Effector memory CD8-positive, alpha-beta T cell (primary cell): ENCODE results near the gene KCNK5.

ENCODE experiments used
- ATAC-seq: fragments of 150-1000 bp; cut with Tn5 transposase; replicated peaks from 2 replicates; pipeline ENCODE4 v1.10.0; 2021; ENCODE audit warnings: mild to moderate bottlenecking, moderate library complexity
- DNase-seq, 3 experiments: peaks; one replicate each; pipeline ENCODE4 v3.0.0; 2021
- H3K27ac Mint-ChIP-seq, 2 donors: one replicate each; pipeline ENCODE4 v1.8.0; 2022; ENCODE audit warnings: mild to moderate bottlenecking in 2 of 2, mixed read lengths in 2 of 2, moderate library complexity in 2 of 2
- H3K27me3 Mint-ChIP-seq, 2 donors: one replicate each; pipeline ENCODE4 v1.8.0; 2022; ENCODE audit warnings: mixed read lengths in 2 of 2
- H3K36me3 Mint-ChIP-seq: one replicate; pipeline ENCODE4 v1.8.0; 2022; ENCODE audit warnings: mild to moderate bottlenecking, moderate library complexity, mixed read lengths; ENCODE audit not compliant: insufficient read depth
- H3K4me1 Mint-ChIP-seq, 2 donors: one replicate each; pipeline ENCODE4 v1.8.0; 2022; ENCODE audit warnings: low read depth in 2 of 2, mixed read lengths in 2 of 2
- H3K4me3 Mint-ChIP-seq, 2 donors: one replicate each; pipeline ENCODE4 v1.8.0; 2022; ENCODE audit warnings: mild to moderate bottlenecking in 2 of 2, mixed read lengths in 2 of 2, moderate library complexity in 2 of 2
- H3K9me3 Mint-ChIP-seq, 2 donors: one replicate each; pipeline ENCODE4 v1.8.0; 2022; ENCODE audit warnings: mixed read lengths in 2 of 2

Gene KCNK5

GRCh38 chr6:39218868-39219567, 10.3 kb downstream of the KCNK5 start:
- Mint-ChIP-seq H3K27me3 (no peaks in the 10 kb centered on the region), H3K9me3 (no peaks in the 10 kb centered on the region), H3K27ac (peak overlapping the region in 1 of 2 donors; percentile 59), H3K36me3 (peaks cover 5% of the 10 kb centered on the region), H3K4me3 (peak overlapping the region in 1 of 2 donors; percentile 7), H3K4me1 (peaks cover 14 to 31% of the 10 kb centered on the region in 2 donors)
- ATAC-seq = no peak
- DNase-seq = no peak

GRCh38 chr6:39217177-39217864, 12.0 kb downstream of the KCNK5 start:
- H3K27ac Mint-ChIP-seq = peak overlapping the region in 1 of 2 donors; percentile 41
- H3K36me3 Mint-ChIP-seq = peaks cover 5% of the 10 kb centered on the region
- no peaks in the 10 kb centered on the region for H3K9me3 Mint-ChIP-seq
- no peaks in the 10 kb centered on the region for H3K27me3 Mint-ChIP-seq
- H3K4me3 Mint-ChIP-seq = no peak overlapping the region
- DNase-seq = no peak
- no peak for ATAC-seq
- peaks cover 14 to 28% of the 10 kb centered on the region in 2 donors for H3K4me1 Mint-ChIP-seq

DNA sequence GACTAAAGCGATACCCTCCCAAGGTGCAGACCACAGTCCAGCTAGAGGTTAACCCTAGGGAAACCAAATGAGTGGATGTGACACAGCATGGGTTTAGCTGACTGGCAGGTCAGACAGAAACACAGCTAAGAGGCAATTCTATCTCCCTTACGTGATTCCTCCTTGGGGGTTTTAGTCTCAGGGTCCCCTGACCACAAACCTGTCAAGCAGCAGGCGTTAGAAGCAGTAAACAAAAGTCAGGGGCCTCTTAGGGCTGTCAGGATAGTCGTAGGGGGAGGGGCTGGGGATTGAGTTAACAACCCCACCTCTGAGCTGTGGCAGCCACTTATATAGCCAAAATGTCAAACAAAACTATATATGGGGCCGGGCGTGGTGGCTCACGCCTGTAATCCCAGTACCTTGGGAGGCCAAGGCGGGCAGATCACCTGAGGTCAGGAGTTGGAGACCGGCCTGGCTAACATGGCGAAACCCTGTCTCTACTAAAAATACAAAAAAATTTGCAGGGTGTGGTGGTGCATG, 13.6 kb downstream of the KCNK5 start:
- DNase-seq (no peak), ATAC-seq (peak; percentile 19)
- peaks cover 3% of the 10 kb centered on the region for H3K36me3 Mint-ChIP-seq
- no peaks in the 10 kb centered on the region for H3K27me3 Mint-ChIP-seq
- no peaks in the 10 kb centered on the region for H3K9me3 Mint-ChIP-seq
- peaks cover 14 to 23% of the 10 kb centered on the region in 2 donors for H3K4me1 Mint-ChIP-seq
- H3K27ac Mint-ChIP-seq = peak overlapping the region; percentile 8 to 57
- no peak overlapping the region for H3K4me3 Mint-ChIP-seq

DNA sequence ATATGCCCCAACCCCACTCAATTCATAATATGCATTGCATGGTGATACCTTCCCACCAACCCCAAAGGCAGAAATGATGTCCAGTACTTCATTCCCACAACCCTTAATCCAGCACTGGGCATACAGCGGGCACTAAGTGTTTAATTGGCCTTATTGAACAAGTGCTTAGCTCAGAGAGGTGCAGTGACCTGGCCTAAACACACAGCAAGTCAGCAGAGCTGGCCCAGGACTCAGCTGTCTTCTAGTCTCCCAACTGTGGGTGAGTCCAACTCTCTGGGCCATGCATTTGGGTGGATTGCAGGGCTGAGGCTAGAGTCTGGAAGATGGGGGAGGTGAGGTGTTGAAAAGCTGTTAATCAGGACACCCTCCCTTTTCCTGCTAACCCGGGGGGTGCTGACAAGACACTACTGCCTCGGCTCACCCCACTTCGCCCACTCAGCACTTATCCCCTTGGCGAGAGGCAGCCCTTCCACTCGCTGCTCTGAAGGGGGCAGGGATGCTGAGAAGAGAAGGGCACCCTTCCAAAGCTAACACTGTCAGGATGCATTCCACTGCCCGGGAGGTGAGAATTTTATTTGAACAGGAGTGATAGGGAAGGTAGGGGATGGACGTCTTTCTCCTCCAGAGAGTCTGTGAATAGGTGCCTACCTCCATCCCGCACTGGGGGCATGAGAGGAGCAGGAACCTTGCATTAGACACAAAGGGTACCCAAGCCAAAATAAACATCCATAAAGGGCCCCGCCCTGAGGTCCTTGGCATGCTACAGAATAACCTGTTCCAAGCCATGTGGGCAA, 14.2 kb downstream of the KCNK5 start:
- Mint-ChIP-seq H3K4me3 (no peak overlapping the region), H3K4me1 (peaks cover 14 to 23% of the 10 kb centered on the region in 2 donors), H3K27me3 (no peaks in the 10 kb centered on the region), H3K27ac (peak overlapping the region; percentile 8 to 57), H3K36me3 (peaks cover 3% of the 10 kb centered on the region), H3K9me3 (no peaks in the 10 kb centered on the region)
- no peak for DNase-seq
- no peak for ATAC-seq

GRCh38 chr6:39214120-39214813, 15.0 kb downstream of the KCNK5 start:
- ATAC-seq = no peak
- no peak for DNase-seq
- H3K9me3 Mint-ChIP-seq = no peaks in the 10 kb centered on the region
- H3K4me3 Mint-ChIP-seq = no peak overlapping the region
- H3K27ac Mint-ChIP-seq = no peak overlapping the region
- peaks cover 17 to 23% of the 10 kb centered on the region in 2 donors for H3K4me1 Mint-ChIP-seq
- H3K36me3 Mint-ChIP-seq = peaks cover 3% of the 10 kb centered on the region
- no peaks in the 10 kb centered on the region for H3K27me3 Mint-ChIP-seq

DNA sequence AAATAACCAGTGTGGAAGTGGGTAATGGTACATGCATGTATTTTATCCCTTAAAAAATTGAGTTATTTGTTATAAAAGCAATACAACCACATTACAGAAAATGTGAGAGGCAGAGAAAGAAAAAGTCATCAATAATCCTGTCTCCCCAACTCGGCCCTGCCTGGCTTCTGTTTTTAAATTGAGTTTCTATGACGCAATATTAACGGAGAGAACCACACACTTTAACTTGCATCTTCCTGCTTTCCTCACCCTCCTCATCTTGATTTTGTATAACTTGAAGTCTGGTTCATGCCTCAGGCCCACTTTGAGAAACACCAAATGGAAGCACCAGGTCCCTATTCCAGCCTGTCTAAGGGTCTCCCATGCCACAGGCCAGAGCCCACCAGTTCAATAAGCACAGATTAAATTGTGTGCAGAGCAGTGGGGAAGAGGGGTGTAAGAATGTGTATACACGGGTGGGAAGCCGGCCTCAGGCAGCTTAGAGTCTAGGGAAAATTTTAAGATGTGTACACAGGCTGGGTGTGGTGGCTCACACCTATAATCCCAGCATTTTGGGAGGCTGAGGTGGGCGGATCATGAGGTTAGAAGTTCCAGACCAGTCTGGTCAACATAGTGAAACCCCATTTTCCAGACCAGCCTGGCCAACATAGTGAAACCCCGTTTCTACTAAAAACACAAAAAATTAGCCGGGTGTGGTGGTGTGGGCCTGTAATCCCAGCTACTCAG, 15.9 kb downstream of the KCNK5 start:
- Mint-ChIP-seq H3K9me3 (no peaks in the 10 kb centered on the region), H3K36me3 (peaks cover 3% of the 10 kb centered on the region), H3K27me3 (no peaks in the 10 kb centered on the region), H3K27ac (no peak overlapping the region), H3K4me3 (no peak overlapping the region), H3K4me1 (peaks cover 14 to 18% of the 10 kb centered on the region in 2 donors)
- DNase-seq (no peak), ATAC-seq (no peak)

GRCh38 chr6:39211183-39211582, 18.1 kb downstream of the KCNK5 start:
- Mint-ChIP-seq H3K4me3 (no peak overlapping the region), H3K27ac (no peak overlapping the region), H3K36me3 (peaks cover 7% of the 10 kb centered on the region), H3K9me3 (no peaks in the 10 kb centered on the region), H3K4me1 (peaks cover 14 to 18% of the 10 kb centered on the region in 2 donors), H3K27me3 (no peaks in the 10 kb centered on the region)
- no peak for ATAC-seq
- no peak for DNase-seq

DNA sequence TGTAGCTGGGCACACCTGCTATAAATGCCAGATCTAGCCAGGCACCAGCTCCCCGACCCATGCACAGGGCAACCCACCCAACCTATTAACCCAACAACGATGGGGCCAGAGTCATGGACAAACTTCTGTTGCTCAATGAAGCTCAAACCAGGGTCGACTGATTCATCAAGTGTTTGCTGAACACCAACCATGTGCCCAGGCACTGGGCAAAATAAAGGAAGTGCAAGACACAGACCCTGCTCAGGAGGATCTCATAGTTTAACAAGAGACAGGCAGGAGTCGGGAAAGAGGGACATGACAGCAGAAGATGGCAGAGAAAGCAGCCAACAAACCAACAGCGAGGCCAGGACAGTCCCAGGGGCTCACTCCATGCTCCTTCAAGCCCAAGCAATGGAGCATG, 18.8 kb downstream of the KCNK5 start:
- peaks cover 10 to 12% of the 10 kb centered on the region in 2 donors for H3K4me1 Mint-ChIP-seq
- no peaks in the 10 kb centered on the region for H3K9me3 Mint-ChIP-seq
- no peak overlapping the region for H3K4me3 Mint-ChIP-seq
- H3K27ac Mint-ChIP-seq = no peak overlapping the region
- no peak for ATAC-seq
- no peaks in the 10 kb centered on the region for H3K27me3 Mint-ChIP-seq
- H3K36me3 Mint-ChIP-seq = peaks cover 5% of the 10 kb centered on the region
- DNase-seq = no peak

- ATAC-seq = no peak
- no peak overlapping the region for H3K27ac Mint-ChIP-seq
- peaks cover 4 to 7% of the 10 kb centered on the region in 2 donors for H3K4me1 Mint-ChIP-seq
- H3K9me3 Mint-ChIP-seq = no peaks in the 10 kb centered on the region
- H3K36me3 Mint-ChIP-seq = peaks cover 5% of the 10 kb centered on the region
- H3K4me3 Mint-ChIP-seq = no peak overlapping the region
- H3K27me3 Mint-ChIP-seq = no peaks in the 10 kb centered on the region
- DNase-seq = no peak
Observed at GRCh38 chr6:39209911-39210310, 19.4 kb downstream of the KCNK5 start.

DNA sequence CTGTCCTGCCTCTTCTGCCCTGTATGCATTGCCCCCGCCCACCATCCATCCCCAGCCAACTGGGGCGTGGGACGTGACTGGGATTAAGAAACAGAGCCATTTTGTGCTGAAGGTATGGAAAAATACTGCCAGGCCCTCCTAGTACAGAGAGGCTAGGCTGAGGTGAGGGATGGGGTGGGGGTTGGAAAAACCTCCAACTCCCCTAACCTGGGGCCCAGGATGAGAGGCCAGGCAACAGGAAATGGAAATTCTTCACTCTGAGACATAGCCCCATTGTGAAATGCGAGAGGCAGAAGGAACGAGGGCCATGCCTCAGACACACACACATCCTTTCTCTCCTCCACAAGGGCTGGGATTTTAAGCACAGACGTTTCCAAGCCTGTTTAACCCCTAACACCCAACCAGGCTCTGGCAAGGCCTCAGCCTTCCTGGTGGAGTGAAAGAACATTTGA, 19.9 kb downstream of the KCNK5 start:
- ATAC-seq (no peak), DNase-seq (no peak)
- H3K9me3 Mint-ChIP-seq = no peaks in the 10 kb centered on the region
- H3K27me3 Mint-ChIP-seq = no peaks in the 10 kb centered on the region
- peaks cover 5% of the 10 kb centered on the region for H3K36me3 Mint-ChIP-seq
- no peak overlapping the region for H3K4me3 Mint-ChIP-seq
- no peak overlapping the region for H3K27ac Mint-ChIP-seq
- H3K4me1 Mint-ChIP-seq = peaks cover 5 to 7% of the 10 kb centered on the region in 2 donors

DNA sequence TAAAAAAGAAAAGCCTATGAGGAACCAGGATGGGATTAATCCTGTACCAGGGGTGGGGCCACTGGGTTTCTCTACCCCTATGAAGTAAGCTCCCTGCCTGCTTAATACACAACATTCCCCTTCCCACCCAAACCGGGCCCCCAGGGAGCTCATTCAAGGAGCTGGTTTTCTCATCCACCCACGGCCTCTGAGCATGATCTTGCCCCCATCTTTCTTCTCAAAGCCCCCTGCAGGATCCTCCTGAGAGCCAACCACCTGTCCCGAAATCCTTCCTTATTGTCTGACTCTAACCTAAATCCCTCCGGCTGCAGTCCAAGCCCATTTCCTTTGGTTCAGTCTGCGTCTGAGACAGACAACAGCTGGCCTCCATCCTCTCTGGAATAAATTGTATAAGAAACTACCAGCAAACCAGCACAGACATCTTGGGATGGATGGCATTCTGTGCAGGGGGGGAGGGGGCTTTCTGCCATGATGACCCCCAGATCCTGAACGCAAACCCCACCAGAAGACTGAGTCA, 21.0 kb downstream of the KCNK5 start:
- ATAC-seq (no peak), DNase-seq (no peak)
- Mint-ChIP-seq H3K4me3 (no peak overlapping the region), H3K9me3 (no peaks in the 10 kb centered on the region), H3K27ac (no peak overlapping the region), H3K4me1 (peaks cover 7% of the 10 kb centered on the region in 2 donors), H3K27me3 (no peaks in the 10 kb centered on the region), H3K36me3 (peaks cover 5% of the 10 kb centered on the region)

DNA sequence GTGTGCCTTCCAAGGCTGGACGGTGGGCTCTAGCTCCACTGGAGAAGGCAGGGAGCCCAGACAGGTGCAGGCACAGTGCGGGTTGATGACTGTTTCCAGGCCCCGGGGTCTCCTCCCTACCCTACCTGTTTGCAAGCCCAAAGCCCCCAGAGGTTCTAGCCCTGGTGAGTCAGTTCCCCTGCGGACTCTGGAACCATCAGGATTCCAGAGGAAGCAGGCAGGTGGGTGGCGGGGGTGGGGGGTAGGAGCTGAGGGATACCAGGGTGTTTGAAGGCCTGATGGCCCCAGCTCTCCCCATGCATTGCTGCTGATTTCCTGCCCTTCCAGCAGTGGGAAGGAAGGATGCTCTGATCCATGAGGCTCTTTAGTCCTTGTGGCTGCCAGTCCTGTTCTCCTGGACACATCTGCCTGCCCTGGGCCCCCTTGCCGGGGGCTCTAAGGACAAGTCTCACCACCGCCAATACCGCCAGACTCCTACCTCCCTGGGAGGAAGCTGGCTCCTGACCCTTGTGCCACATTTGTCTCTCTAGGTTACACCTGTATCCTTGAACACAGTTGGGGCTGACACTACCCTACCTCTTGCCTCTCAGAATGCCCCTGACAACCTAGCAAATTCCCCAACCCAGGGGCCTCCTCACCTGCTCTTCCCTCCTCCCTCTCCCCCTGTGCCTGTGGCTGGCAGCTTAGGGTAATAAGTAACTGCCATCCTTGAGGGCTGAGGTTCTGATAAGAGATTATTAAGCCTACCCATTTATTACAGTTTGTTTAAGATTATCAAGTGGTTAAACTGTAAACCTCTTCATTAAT, 21.7 kb downstream of the KCNK5 start:
- no peak for ATAC-seq
- H3K27me3 Mint-ChIP-seq = no peaks in the 10 kb centered on the region
- no peaks in the 10 kb centered on the region for H3K9me3 Mint-ChIP-seq
- DNase-seq = no peak
- peaks cover 7 to 10% of the 10 kb centered on the region in 2 donors for H3K4me1 Mint-ChIP-seq
- no peak overlapping the region for H3K4me3 Mint-ChIP-seq
- peak overlapping the region in 1 of 2 donors; percentile 10 for H3K27ac Mint-ChIP-seq
- H3K36me3 Mint-ChIP-seq = peaks cover 5% of the 10 kb centered on the region
